SK-N-SH (cell line): ENCODE results near the gene ATP6V0B.

Experiments used
- CTCF ChIP-seq: fragments of 200-600 bp; sonication (generic); IDR thresholded peaks from 2 replicates; pipeline ENCODE4 v1.6.1; 2017; ENCODE audit warnings: antibody characterized with exemption, mild to moderate bottlenecking, moderate library complexity
- EP300 ChIP-seq, 2 experiments: IDR thresholded peaks; 2 replicates each; pipeline versions ENCODE4 v1.4.0 to v1.6.1; 2012; ENCODE audit warnings: borderline replicate concordance in 1 of 2, low read depth in 1 of 2, low read length in 1 of 2
- EZH2phosphoT487 ChIP-seq: fragments of 200-600 bp; sonication (generic); IDR thresholded peaks from 2 replicates; pipeline ENCODE4 v1.6.1; 2017; ENCODE audit warnings: low read depth, mixed run types, mild to moderate bottlenecking, antibody characterized with exemption, moderate library complexity, borderline replicate concordance
- MXI1 ChIP-seq: IDR thresholded peaks from 2 replicates; pipeline ENCODE4 v1.6.1; 2012; ENCODE audit warnings: mild to moderate bottlenecking, low read depth, low read length, improper control_type of control experiment
- POLR2AphosphoS5 ChIP-seq: IDR thresholded peaks from 2 replicates; pipeline ENCODE4 v1.6.1; 2012; ENCODE audit warnings: low read depth, low read length
- TAF1 ChIP-seq: IDR thresholded peaks from 2 replicates; pipeline ENCODE4 v1.6.1; 2012; ENCODE audit warnings: low read depth, mild to moderate bottlenecking, low read length, moderate library complexity, borderline replicate concordance
- TCF12 ChIP-seq: IDR thresholded peaks from 2 replicates; pipeline ENCODE4 v1.4.0; 2012
- TEAD4 ChIP-seq: IDR thresholded peaks from 2 replicates; pipeline ENCODE4 v1.4.0; 2012; ENCODE audit warnings: mild to moderate bottlenecking, borderline replicate concordance; ENCODE audit not compliant: insufficient read depth

- TF ChIP-seq CTCF = no peak
- TF ChIP-seq EZH2phosphoT487 = no peak
- no peak for TF ChIP-seq MXI1
- no peak for TF ChIP-seq POLR2AphosphoS5
- no peak for TF ChIP-seq TEAD4
- no peak for TF ChIP-seq EP300 (IDR thresholded peaks at IDR 0.05; ENCODE audit: borderline replicate concordance in 1 of 2, low read depth in 1 of 2, low read length in 1 of 2)
- TF ChIP-seq TCF12 = no peak
- no peak for TF ChIP-seq TAF1
These were observed 2.9 kb downstream of the ATP6V0B start for GRCh38 chr1:43977376-43978263.
